PC-3 (cell line): ENCODE data around the gene APCDD1L.

Source experiments
- EZH2 ChIP-seq: fragments of 300-600 bp; sonication (generic); IDR thresholded peaks from one replicate; pipeline ENCODE4 v1.6.1; 2017; ENCODE audit warnings: antibody characterized with exemption, mild to moderate bottlenecking, low read length; ENCODE audit not compliant: unreplicated experiment
- TF ChIP-seq, protein P1 (sequence below): fragments of 300-600 bp; sonication (generic); conservative IDR thresholded peaks from 2 replicates; pipeline ENCODE4 v1.5.1; 2017; ENCODE audit warnings: antibody characterized with exemption, low read depth, mild to moderate bottlenecking, low read length

DNA sequence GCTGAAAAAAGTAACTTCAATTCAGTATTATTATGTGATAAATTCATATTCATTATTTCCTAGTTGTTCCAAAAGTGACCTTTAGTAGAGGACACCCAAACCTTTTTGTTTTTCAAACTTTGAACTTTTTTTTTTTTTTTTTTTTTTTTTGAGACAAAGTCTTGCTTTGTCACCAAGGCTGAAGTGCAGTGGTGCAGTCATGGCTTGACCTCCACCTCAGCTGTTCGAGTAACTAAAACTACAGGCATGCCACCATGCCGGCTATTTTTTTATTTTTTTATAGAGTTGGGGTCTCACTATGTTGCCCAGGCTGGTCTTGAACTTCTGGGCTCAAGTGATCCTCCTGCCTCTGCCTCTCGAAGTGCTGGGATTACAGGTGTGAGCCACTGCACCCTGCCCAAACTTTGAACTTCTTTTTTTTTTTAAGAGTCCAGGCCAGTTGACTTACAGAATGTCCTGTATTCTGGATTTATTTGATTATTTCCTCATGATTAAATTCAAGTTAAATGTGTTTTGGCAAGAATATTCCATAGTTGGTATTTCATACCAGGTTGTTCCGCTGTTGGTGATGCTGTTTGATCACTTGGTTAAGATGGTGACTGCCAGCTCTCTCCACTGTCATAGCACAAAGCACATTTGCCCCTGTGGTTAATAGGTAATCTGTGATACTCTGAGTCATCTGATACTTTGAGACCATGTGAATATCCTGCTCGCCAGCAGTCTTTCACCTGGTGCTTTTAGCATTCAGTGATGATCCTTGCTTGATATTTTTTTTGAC, 78.1 kb downstream of the APCDD1L start:
- TF ChIP-seq, protein P1, sequence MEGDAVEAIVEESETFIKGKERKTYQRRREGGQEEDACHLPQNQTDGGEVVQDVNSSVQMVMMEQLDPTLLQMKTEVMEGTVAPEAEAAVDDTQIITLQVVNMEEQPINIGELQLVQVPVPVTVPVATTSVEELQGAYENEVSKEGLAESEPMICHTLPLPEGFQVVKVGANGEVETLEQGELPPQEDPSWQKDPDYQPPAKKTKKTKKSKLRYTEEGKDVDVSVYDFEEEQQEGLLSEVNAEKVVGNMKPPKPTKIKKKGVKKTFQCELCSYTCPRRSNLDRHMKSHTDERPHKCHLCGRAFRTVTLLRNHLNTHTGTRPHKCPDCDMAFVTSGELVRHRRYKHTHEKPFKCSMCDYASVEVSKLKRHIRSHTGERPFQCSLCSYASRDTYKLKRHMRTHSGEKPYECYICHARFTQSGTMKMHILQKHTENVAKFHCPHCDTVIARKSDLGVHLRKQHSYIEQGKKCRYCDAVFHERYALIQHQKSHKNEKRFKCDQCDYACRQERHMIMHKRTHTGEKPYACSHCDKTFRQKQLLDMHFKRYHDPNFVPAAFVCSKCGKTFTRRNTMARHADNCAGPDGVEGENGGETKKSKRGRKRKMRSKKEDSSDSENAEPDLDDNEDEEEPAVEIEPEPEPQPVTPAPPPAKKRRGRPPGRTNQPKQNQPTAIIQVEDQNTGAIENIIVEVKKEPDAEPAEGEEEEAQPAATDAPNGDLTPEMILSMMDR: no peak
- no peak for TF ChIP-seq EZH2
